Nephron (organoid): Measurements from ENCODE around the gene TMEM192.

Experiments used
- H3K27ac Mint-ChIP-seq, 3 experiments: 2 replicates each; pipeline ENCODE4 v1.8.0; 2020; ENCODE audit warnings: mixed read lengths in 3 of 3, mild to moderate bottlenecking in 2 of 3, moderate library complexity in 1 of 3
- H3K27me3 Mint-ChIP-seq: 2 replicates; pipeline ENCODE4 v1.8.0; 2021; ENCODE audit warnings: low read depth, mild to moderate bottlenecking, moderate library complexity, mixed read lengths
- H3K36me3 Mint-ChIP-seq: 2 replicates; pipeline ENCODE4 v1.8.0; 2020; ENCODE audit warnings: low read depth, mixed read lengths
- H3K4me1 Mint-ChIP-seq: 2 replicates; pipeline ENCODE4 v1.8.0; 2020; ENCODE audit warnings: mixed read lengths
- H3K4me3 Mint-ChIP-seq, 3 experiments: 2 replicates each; pipeline ENCODE4 v1.8.0; 2020; ENCODE audit warnings: mild to moderate bottlenecking in 3 of 3, mixed read lengths in 3 of 3, moderate library complexity in 2 of 3
- H3K9me3 Mint-ChIP-seq: 2 replicates; pipeline ENCODE4 v1.8.0; 2020; ENCODE audit warnings: mixed read lengths
- TF ChIP-seq, protein P1 (sequence below), 3 experiments: fragments of 200-600 bp; sonication (generic); IDR thresholded peaks; one replicate each; pipeline ENCODE4 v1.5.0; 2021; ENCODE audit warnings: antibody characterized with exemption in 3 of 3; ENCODE audit not compliant: unreplicated experiment in 3 of 3

TMEM192 gene

GRCh38 chr4:165150545-165150944 is 37.9 kb upstream of the TMEM192 start:
- TF ChIP-seq, protein P1, sequence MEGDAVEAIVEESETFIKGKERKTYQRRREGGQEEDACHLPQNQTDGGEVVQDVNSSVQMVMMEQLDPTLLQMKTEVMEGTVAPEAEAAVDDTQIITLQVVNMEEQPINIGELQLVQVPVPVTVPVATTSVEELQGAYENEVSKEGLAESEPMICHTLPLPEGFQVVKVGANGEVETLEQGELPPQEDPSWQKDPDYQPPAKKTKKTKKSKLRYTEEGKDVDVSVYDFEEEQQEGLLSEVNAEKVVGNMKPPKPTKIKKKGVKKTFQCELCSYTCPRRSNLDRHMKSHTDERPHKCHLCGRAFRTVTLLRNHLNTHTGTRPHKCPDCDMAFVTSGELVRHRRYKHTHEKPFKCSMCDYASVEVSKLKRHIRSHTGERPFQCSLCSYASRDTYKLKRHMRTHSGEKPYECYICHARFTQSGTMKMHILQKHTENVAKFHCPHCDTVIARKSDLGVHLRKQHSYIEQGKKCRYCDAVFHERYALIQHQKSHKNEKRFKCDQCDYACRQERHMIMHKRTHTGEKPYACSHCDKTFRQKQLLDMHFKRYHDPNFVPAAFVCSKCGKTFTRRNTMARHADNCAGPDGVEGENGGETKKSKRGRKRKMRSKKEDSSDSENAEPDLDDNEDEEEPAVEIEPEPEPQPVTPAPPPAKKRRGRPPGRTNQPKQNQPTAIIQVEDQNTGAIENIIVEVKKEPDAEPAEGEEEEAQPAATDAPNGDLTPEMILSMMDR (IDR thresholded peaks at IDR 0.05; ENCODE audit: unreplicated experiment in 3 of 3) = no peak
- H3K27ac Mint-ChIP-seq = no peak overlapping the region
- no peak overlapping the region for H3K4me3 Mint-ChIP-seq
- H3K36me3 Mint-ChIP-seq = no peaks in the 10 kb centered on the region
- H3K9me3 Mint-ChIP-seq = peaks cover 5% of the 10 kb centered on the region
- peaks cover 10% of the 10 kb centered on the region for H3K4me1 Mint-ChIP-seq
- H3K27me3 Mint-ChIP-seq = no peaks in the 10 kb centered on the region

DNA sequence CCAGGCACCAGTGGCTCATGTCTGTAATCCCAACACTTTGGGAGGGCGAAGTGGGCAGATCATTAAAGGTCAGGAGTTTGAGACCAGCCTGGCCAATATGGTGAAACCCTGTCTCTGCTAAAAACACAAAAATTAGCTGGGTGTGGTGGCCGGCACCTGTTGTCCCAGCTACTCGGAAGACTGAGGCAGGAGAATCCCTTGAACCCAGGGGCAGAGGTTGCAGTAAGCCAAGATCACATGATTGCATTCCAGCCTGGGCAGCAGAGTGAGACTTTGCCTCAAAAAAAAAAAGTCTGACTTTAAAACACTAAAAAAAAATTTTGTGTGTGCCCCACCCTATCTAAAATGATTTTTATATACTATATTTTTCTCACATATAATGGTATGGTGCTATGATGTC is 26.2 kb upstream of the TMEM192 start:
- H3K4me3 Mint-ChIP-seq = no peak overlapping the region
- no peaks in the 10 kb centered on the region for H3K4me1 Mint-ChIP-seq
- H3K36me3 Mint-ChIP-seq = no peaks in the 10 kb centered on the region
- TF ChIP-seq, protein P1 (IDR thresholded peaks at IDR 0.05; ENCODE audit: unreplicated experiment in 3 of 3) = no peak
- peaks cover 8% of the 10 kb centered on the region for H3K9me3 Mint-ChIP-seq
- H3K27ac Mint-ChIP-seq = no peak overlapping the region
- H3K27me3 Mint-ChIP-seq = peaks cover 4% of the 10 kb centered on the region

- Mint-ChIP-seq H3K4me1 (no peaks in the 10 kb centered on the region), H3K4me3 (no peak overlapping the region), H3K36me3 (no peaks in the 10 kb centered on the region), H3K27me3 (peaks cover 4% of the 10 kb centered on the region), H3K9me3 (peaks cover 8% of the 10 kb centered on the region), H3K27ac (no peak overlapping the region)
- TF ChIP-seq, protein P1 (IDR thresholded peaks at IDR 0.05; ENCODE audit: unreplicated experiment in 3 of 3) = no peak
These were observed 24.5 kb upstream of the TMEM192 start for GRCh38 chr4:165137205-165137604.

- no peak overlapping the region for H3K27ac Mint-ChIP-seq
These were observed 23.9 kb upstream of the TMEM192 start for GRCh38 chr4:165136529-165136928.

DNA sequence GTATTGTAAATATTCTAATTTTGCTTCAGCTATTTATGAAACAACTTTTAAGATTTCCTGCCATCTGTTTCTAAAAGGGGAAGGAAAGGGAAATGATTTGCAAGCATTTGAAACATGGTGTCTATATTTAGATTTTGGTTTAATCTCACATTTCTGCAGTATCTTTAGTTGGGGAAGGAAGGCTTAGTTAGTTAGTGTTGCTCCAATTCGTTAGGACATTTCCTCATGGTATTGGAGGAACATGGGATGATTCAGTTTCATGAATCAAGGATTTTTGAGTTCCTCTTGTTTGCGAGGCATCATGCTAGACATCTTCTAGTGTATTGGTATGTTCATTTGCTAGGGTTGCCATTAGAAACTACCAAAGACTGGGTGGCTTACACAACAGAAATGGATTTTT is 20.5 kb upstream of the TMEM192 start:
- Mint-ChIP-seq H3K4me1 (no peaks in the 10 kb centered on the region), H3K36me3 (no peaks in the 10 kb centered on the region), H3K9me3 (peaks cover 8% of the 10 kb centered on the region), H3K27me3 (peaks cover 14% of the 10 kb centered on the region), H3K4me3 (no peak overlapping the region), H3K27ac (no peak overlapping the region)
- TF ChIP-seq, protein P1 (IDR thresholded peaks at IDR 0.05; ENCODE audit: unreplicated experiment in 3 of 3) = no peak

More at GRCh38 chr4:165136529-165136928, 23.9 kb upstream of the TMEM192 start:
- Mint-ChIP-seq H3K4me3 (no peak overlapping the region), H3K9me3 (peaks cover 8% of the 10 kb centered on the region), H3K27me3 (peaks cover 4% of the 10 kb centered on the region), H3K4me1 (no peaks in the 10 kb centered on the region), H3K36me3 (no peaks in the 10 kb centered on the region)
- TF ChIP-seq, protein P1 (IDR thresholded peaks at IDR 0.05; ENCODE audit: unreplicated experiment in 3 of 3) = no peak

- Mint-ChIP-seq H3K4me3 (no peak overlapping the region), H3K27ac (no peak overlapping the region), H3K27me3 (peaks cover 10% of the 10 kb centered on the region), H3K4me1 (no peaks in the 10 kb centered on the region), H3K36me3 (no peaks in the 10 kb centered on the region), H3K9me3 (no peaks in the 10 kb centered on the region)
- TF ChIP-seq, protein P1 (IDR thresholded peaks at IDR 0.05; ENCODE audit: unreplicated experiment in 3 of 3) = peak; percentile 79 to 94 (median 86)
These were observed 18.7 kb upstream of the TMEM192 start for GRCh38 chr4:165131247-165131832.
